Upper lobe of right lung (tissue), 1 donor: ENCODE data around the gene GNAI2. TPM values are rescaled to one million over a fixed set of nuclear protein-coding genes. Genes with fewer than 3 reads are reported as not detected.
A peak's percentile ranks its signal among the peaks of the same experiment; 100 is the strongest.

Source experiments
- ATAC-seq: fragments of 200-7000 bp; cut with Tn5 transposase; one replicate; pipeline ENCODE4 v1.9.1; 2020; ENCODE audit warnings: mild to moderate bottlenecking, moderate library complexity
- DNase-seq: peaks from one replicate; pipeline ENCODE4 v3.0.0-alpha.2; 2020
- H3K27ac ChIP-seq: fragments of 200-600 bp; one replicate; pipeline ENCODE4 v1.8.0; 2022
- H3K27me3 ChIP-seq: fragments of 200-600 bp; one replicate; pipeline ENCODE4 v1.8.0; 2022; ENCODE audit warnings: mild to moderate bottlenecking
- H3K36me3 ChIP-seq: fragments of 200-600 bp; one replicate; pipeline ENCODE4 v1.8.0; 2022
- H3K4me1 ChIP-seq: fragments of 200-600 bp; one replicate; pipeline ENCODE4 v1.8.0; 2022
- H3K4me3 ChIP-seq: fragments of 200-600 bp; one replicate; pipeline ENCODE4 v1.8.0; 2022; ENCODE audit warnings: mild to moderate bottlenecking
- H3K9me3 ChIP-seq: fragments of 200-600 bp; one replicate; pipeline ENCODE4 v1.8.0; 2022
- CTCF ChIP-seq: fragments of 200-600 bp; IDR thresholded peaks from one replicate; pipeline ENCODE4 v1.8.0; 2022; ENCODE audit warnings: antibody characterized with exemption
- intact Hi-C: fragments of 100-400 bp; cut with DNase I; formaldehyde crosslinking; loops from one replicate; pipeline ENCODE4 v1.11.0; 2022
- total RNA-seq: library from RNA; stranded (reverse); fragmentation: NEBNext Ultra II Directional; extraction: Animal tissue kit (Norgen Biotek cat#: 25700); gene quantifications from one replicate; pipeline ENCODE4 v1.2.1, GENCODE V29; 2021
- donor health status: DM: no; HTN: yes; CAD: no; lungs with severe emphysema.

Gene GNAI2
- total RNA-seq, 1 donor from 2014 or later: 321 TPM

- Histone ChIP-seq H3K27me3 (no peaks in the 10 kb centered on the region), H3K9me3 (no peaks in the 10 kb centered on the region), H3K4me3 (peak overlapping the region; percentile 88), H3K27ac (peak overlapping the region; percentile 86), H3K4me1 (peaks cover 46% of the 10 kb centered on the region), H3K36me3 (peaks cover 17% of the 10 kb centered on the region)
- TF ChIP-seq CTCF: no peak
- intact Hi-C loops: no loop called here
- no peak for DNase-seq
- ATAC-seq: no peak
These were observed 604 bp downstream of the GNAI2 start for GRCh38 chr3:50236484-50237132.

GRCh38 chr3:50237133-50237651, 1.2 kb downstream of the GNAI2 start:
- H3K4me3 ChIP-seq: peak overlapping the region; percentile 88
- peak overlapping the region; percentile 86 for H3K27ac ChIP-seq
- intact Hi-C loops: no loop called here
- H3K27me3 ChIP-seq: no peaks in the 10 kb centered on the region
- ATAC-seq: no peak
- TF ChIP-seq CTCF: no peak
- peaks cover 52% of the 10 kb centered on the region for H3K4me1 ChIP-seq
- no peaks in the 10 kb centered on the region for H3K9me3 ChIP-seq
- no peak for DNase-seq
- H3K36me3 ChIP-seq: peaks cover 17% of the 10 kb centered on the region

GRCh38 chr3:50237754-50238548, 1.9 kb downstream of the GNAI2 start:
- intact Hi-C loops: no loop called here
- peaks cover 60% of the 10 kb centered on the region for H3K4me1 ChIP-seq

GRCh38 chr3:50238549-50239026, 2.6 kb downstream of the GNAI2 start:
- no peaks in the 10 kb centered on the region for H3K9me3 ChIP-seq
- peak; percentile 94 for DNase-seq
- TF ChIP-seq CTCF: no peak
- H3K27me3 ChIP-seq: no peaks in the 10 kb centered on the region
- H3K27ac ChIP-seq: peak overlapping the region; percentile 86
- peaks cover 17% of the 10 kb centered on the region for H3K36me3 ChIP-seq
- H3K4me3 ChIP-seq: peak overlapping the region; percentile 88
- ATAC-seq: peak; percentile 37
- intact Hi-C loops: no loop called here
- peaks cover 66% of the 10 kb centered on the region for H3K4me1 ChIP-seq

More at GRCh38 chr3:50237754-50238548, 1.9 kb downstream of the GNAI2 start:
- H3K4me3 ChIP-seq: peak overlapping the region; percentile 88
- peaks cover 17% of the 10 kb centered on the region for H3K36me3 ChIP-seq
- peak; percentile 95 for DNase-seq
- no peaks in the 10 kb centered on the region for H3K9me3 ChIP-seq
- ATAC-seq: peak; percentile 65
- H3K27me3 ChIP-seq: no peaks in the 10 kb centered on the region
- H3K27ac ChIP-seq: peak overlapping the region; percentile 86
- TF ChIP-seq CTCF: no peak

- DNase-seq: no peak
- no peaks in the 10 kb centered on the region for H3K27me3 ChIP-seq
- no peak overlapping the region for H3K4me3 ChIP-seq
- TF ChIP-seq CTCF: no peak
- H3K36me3 ChIP-seq: peaks cover 22% of the 10 kb centered on the region
- H3K27ac ChIP-seq: peak overlapping the region; percentile 85
- ATAC-seq: no peak
- no peaks in the 10 kb centered on the region for H3K9me3 ChIP-seq
- intact Hi-C loops: no loop called here
- H3K4me1 ChIP-seq: peaks cover 73% of the 10 kb centered on the region
These were observed 3.6 kb downstream of the GNAI2 start for GRCh38 chr3:50239649-50240048.
